Stimulated activated CD4-positive, alpha-beta T cell treated with anti-CD3 and anti-CD28 coated beads, Interleukin-1b, Interleukin-23, amount 100 ng/mL, for 48 hours (primary cell): ENCODE measurements around the gene TXLNG.

ENCODE experiments used
- DNase-seq: peaks from one replicate; pipeline ENCODE4 v3.0.0-alpha.2; 2020

TXLNG gene

DNA sequence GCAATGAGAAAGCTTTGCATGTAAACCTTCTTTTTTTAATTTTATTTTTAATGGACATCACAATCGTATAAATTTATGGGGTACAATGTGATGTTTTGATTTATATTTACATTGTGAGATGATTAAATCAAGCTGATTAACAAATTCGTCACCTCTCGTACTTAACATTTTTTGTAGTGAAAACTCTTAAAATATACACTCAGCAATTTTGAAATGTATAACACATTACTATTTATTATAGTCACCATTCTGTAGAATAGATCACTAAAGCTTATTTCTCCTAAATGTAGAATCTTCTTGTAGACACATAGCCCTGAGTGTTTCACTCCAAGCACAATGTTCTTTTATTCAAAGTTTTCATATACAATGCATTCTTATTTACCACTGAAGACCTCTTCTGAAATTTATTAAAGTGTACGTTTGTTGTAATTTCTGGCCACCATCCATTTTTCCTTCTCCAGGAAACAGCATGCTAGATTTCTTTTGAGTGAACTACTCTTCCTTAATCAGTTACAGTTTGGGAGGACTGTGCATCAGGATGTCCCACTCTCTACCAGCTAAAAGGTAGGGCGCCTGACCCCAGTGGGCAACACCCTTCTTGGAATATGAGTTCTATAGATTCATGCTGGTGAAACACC is 88.3 kb downstream of the TXLNG start:
- no peak for DNase-seq

DNA sequence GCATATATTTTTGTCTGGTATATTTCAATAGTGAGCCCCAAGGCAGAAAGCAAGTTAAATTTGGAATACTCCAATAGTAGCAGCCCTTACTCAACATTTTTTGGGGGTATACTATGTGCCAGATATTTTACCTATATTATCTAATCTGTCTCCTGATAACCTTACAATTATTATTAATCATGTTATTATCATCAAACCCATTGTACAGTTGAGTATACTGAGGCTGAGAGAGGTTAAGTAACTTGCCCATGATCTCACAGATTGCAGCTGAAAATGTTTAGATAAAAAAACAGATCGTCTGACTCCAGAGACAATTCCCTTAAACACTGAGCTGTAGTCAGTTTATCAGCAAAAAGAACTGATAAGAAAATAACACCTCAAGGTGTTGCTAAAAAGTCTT is 90.4 kb downstream of the TXLNG start:
- no peak for DNase-seq

DNA sequence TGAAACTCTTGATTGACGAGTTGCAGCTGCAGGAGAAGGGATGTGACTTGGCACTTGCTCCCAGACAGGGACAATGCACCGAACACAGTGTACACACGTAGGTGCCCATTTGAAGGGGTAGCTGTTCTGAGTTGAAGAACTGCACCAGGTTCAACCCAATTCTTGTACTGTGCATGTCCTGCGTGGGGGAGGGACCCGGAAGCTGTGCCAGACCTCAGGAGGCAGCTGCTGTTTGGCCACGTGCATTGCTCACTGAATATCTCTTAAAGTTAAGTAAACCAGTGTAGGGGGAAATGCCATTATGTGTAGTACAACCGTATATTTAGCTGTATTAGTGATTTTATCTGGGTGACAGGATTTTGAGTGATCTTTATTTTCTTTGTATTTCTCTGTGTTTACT is 95.9 kb downstream of the TXLNG start:
- no peak for DNase-seq

DNA sequence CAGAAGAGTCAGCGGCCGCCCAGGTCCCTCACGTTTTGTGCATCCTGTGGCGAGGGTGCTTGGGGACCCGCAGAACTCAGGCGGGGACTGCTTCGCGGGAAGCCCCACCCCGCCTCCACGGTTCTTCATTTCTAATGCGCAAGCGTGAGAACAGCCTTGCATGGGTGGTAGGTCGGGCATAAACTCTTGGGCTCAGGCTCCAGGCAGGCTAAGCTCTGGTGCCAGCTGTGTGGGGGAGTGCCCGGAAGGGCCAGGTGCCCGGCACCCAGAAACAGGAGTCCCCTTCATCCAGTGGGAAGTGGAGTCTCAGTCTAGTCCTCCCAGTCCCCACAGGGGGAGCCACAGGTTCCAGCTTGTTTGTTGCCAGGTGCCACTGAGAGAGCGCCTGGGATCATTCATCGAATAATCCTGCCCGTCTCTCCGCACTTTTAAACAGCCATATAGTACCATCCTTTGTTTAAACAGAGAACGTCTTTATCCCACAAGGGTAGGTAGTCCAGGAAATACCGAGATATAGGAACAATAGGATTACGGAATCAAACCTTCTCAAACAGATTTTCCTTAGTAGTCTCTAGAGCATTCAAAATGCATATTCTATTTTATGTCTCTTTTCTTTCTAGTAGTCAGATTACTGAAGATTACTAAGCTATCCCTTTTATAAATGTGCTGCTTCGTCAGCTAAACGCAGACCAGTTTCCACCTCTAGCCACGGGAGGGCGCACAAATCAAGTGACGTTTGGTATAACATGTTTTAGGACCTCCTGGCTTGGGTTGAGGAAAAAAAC is 96.6 kb downstream of the TXLNG start:
- DNase-seq: peak; percentile 65

DNA sequence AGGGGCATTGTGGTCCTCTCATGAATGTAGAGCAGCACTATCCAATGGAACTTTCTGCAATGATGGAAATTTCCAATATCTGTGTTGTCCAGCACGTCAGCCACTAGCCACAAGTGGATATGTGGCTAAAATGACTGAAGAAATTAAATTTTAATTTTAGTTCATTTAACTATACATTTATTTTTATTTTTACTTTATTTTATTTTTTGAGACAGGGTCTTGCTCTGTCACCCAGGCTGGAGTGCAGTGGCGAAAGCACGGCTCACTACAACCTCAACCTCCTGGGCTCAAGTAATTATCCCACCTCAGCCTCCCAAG is 97.2 kb downstream of the TXLNG start:
- no peak for DNase-seq

DNA sequence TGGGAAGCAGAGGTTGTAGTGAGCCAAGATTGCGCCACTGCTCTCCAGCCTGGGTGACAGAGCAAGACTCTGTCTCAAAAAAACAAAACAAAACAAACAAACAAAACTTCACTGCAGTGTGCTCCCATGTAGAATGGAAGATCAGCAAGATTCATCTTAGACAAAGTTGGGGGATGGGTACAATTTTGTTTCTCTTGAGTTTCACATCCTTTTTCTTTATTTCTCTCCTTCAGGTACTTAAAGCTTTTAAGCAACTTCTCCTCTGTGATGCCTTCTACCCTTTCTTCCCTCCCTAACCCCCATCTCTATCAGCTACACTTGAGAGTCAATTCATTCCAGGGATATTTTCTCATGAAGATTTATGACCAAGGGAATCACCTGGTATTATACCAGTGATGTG is 99.4 kb downstream of the TXLNG start:
- DNase-seq: no peak

DNA sequence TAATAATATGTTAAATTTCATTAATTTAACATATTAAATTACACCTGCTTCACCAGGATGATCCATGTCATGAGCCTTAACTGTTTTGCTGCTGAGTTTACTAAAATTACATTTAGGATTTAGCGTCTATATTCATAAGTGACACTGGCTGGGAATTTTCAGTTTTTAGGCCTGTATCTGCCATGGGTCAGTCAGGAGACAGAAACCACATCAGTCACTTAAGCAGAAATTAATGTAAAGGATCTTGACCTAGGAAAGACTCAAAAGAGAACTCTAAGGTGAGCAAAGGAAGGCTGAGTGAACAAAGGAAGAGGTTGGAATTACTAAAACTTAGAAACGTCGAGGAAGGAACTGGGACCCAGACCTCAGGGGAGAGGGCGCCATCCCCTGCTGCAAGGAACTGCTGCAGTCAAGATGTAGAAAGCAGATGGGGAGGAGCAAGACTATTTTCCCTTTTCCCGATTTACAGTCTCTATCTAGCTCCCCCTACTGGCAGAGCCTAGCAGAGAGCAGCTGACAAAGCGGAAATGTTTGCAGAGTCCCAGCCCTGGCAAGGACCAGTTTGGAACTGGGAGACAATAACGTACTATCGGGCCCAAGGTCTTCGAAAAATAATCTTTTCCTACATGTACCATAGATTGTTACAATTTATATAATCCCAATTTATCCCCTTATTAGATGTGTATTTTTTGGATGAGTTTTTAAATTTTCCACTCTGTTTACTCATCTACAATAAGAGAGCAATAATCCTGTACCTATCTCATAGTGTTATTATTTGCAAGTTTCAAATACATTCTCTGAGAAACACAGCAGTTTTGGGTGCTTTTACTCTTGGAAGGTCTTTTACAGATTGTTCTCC is 106.5 kb downstream of the TXLNG start:
- DNase-seq: peak; percentile 38
